Measurements from ENCODE around the gene ADGRG3.
"Not testable (repeated sequence)": the region's sequence is repeated elsewhere in the genome, so short reads cannot be mapped to it uniquely, and the experiment has no call there.

ADGRG3 gene

DNA sequence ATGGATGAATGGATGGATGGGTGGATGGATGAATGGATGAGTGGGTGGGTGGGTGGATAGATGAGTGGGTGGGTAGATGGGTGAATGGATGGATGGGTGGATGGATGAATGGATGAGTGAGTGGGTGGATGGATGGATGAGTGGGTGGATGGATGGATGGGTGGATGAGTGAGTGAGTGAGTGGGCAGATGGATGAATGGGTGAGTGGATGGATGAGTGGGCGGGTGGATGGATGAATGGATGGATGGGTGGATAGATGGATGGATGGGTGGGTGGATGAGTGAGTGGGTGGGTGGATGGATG is 61.0 kb downstream of the ADGRG3 start:
- no peaks in the 10 kb centered on the region for H3F3A ChIP-seq (ENCODE audit: low read depth)
- H3K27me3 ChIP-seq (ENCODE audit: insufficient read depth, low read length, poor library complexity, severe bottlenecking) = no peaks in the 10 kb centered on the region
- no peak overlapping the region for H3K4me2 ChIP-seq (ENCODE audit: low read depth, low read length, poor library complexity, severe bottlenecking)
- H2AFZ ChIP-seq (ENCODE audit: low read length) = no peak overlapping the region
- no peaks in the 10 kb centered on the region for H4K20me1 ChIP-seq (ENCODE audit: insufficient read depth, low read length, poor library complexity, severe bottlenecking)
- H3K9me2 ChIP-seq (replicated peaks; ENCODE audit: low read depth, low read length) = no peaks in the 10 kb centered on the region
- no peak overlapping the region for H3K9ac ChIP-seq (ENCODE audit: low read depth, low read length, poor library complexity, severe bottlenecking)
- no peak overlapping the region for H3K4me3 ChIP-seq (ENCODE audit: low read length, poor library complexity, severe bottlenecking)
- H3K4me1 ChIP-seq (ENCODE audit: insufficient read depth, low read length, poor library complexity, severe bottlenecking) = peaks cover 2% of the 10 kb centered on the region
- no peaks in the 10 kb centered on the region for H3K36me3 ChIP-seq (ENCODE audit: insufficient read depth, low read length)
- TF ChIP-seq CTCF (conservative IDR thresholded peaks at IDR 0.05; ENCODE audit: low read length) (no peak), EZH2phosphoT487 (IDR thresholded peaks at IDR 0.05; ENCODE audit: borderline replicate concordance) (no peak)
- H3K79me2 ChIP-seq (ENCODE audit: insufficient read depth, low read length) = no peaks in the 10 kb centered on the region
- no peaks in the 10 kb centered on the region for H3K9me3 ChIP-seq (ENCODE audit: insufficient read depth, low read depth, low read length)

DNA sequence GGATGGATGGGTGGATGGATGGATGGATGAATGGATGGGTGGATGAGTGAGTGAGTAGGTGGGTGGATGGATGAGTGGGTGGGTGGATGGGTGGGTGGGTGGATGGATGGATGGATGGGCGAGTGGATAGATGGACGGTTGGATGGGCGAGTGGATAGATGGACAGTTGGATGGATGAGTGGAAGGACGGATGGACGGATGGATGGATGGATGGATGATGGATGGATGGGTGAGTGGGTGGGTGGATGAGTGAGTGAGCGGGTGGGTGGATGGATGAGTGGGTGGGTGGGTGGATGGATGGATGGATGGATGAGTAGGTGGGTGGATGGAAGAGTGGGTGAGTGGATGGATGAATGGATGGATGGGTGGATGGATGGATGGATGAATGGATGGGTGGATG is 61.7 kb downstream of the ADGRG3 start:
- not testable (repeated sequence) for H3K9me2 ChIP-seq (replicated peaks; ENCODE audit: low read depth, low read length); H3K36me3 ChIP-seq (ENCODE audit: insufficient read depth, low read length); H4K20me1 ChIP-seq (ENCODE audit: insufficient read depth, low read length, poor library complexity, severe bottlenecking); H3K4me2 ChIP-seq (ENCODE audit: low read depth, low read length, poor library complexity, severe bottlenecking); H3K27me3 ChIP-seq (ENCODE audit: insufficient read depth, low read length, poor library complexity, severe bottlenecking); H3K9me3 ChIP-seq (ENCODE audit: insufficient read depth, low read depth, low read length); H3K79me2 ChIP-seq (ENCODE audit: insufficient read depth, low read length); H3K9ac ChIP-seq (ENCODE audit: low read depth, low read length, poor library complexity, severe bottlenecking); H2AFZ ChIP-seq (ENCODE audit: low read length); H3K4me1 ChIP-seq (ENCODE audit: insufficient read depth, low read length, poor library complexity, severe bottlenecking); H3K4me3 ChIP-seq (ENCODE audit: low read length, poor library complexity, severe bottlenecking); H3F3A ChIP-seq (ENCODE audit: low read depth)

DNA sequence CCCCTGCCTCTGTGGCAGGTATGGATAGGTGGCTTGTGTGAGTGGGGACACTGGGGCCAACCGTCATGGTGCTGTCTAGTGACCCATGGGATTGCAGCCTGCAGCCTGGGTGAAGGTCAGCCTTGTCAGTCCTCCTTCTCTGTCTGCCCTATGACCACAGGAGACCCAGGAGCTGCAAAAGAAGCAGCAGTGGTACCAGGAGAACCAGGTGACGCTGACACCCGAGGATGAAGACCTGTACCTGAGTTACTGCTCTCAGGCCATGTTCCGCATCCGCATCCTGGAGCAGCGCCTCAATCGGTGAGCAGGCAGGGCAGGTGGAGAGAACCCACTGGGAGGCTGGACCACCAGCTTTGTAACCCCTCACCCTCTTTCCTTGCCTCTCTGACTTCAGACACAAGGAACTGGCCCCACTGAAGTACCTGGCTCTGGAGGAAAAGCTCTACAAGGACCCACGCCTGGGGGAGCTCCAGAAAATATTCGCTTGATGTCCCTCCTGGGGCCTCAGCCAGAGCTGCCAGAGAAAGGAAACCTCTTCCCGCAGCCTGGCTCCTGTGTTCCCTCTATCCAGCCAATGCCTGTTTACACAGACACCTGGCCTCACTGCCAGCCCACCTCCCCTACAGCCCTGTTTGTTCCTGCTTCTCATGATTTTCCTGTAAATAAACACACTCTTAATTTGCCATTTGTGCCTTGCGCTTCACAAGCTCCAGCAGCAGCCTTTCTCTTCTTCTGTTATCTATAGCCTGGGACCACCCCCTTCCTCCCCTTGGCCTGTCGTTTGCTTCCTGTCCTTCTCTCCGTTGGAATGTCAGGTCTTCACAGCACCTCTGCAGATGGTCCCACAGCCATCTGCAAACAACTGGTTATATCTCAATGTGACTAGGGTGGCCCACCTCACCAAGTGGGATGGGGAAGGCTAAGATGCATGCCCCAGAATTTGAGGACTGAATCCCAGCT is 62.9 kb downstream of the ADGRG3 start:
- Histone ChIP-seq H3K9me2 (replicated peaks; ENCODE audit: low read depth, low read length) (no peaks in the 10 kb centered on the region), H2AFZ (ENCODE audit: low read length) (no peak overlapping the region), H3K9me3 (ENCODE audit: insufficient read depth, low read depth, low read length) (no peaks in the 10 kb centered on the region), H3K4me2 (ENCODE audit: low read depth, low read length, poor library complexity, severe bottlenecking) (no peak overlapping the region), H3K36me3 (ENCODE audit: insufficient read depth, low read length) (no peaks in the 10 kb centered on the region), H3K4me3 (ENCODE audit: low read length, poor library complexity, severe bottlenecking) (no peak overlapping the region), H3K79me2 (ENCODE audit: insufficient read depth, low read length) (peaks cover 1% of the 10 kb centered on the region; the same call in 1 of the 2 replicates), H3K27me3 (ENCODE audit: insufficient read depth, low read length, poor library complexity, severe bottlenecking) (no peaks in the 10 kb centered on the region), H3K4me1 (ENCODE audit: insufficient read depth, low read length, poor library complexity, severe bottlenecking) (peaks cover 4% of the 10 kb centered on the region), H3K9ac (ENCODE audit: low read depth, low read length, poor library complexity, severe bottlenecking) (no peak overlapping the region), H4K20me1 (ENCODE audit: insufficient read depth, low read length, poor library complexity, severe bottlenecking) (no peaks in the 10 kb centered on the region), H3F3A (ENCODE audit: low read depth) (no peaks in the 10 kb centered on the region)
- TF ChIP-seq CTCF (conservative IDR thresholded peaks at IDR 0.05; ENCODE audit: low read length) (no peak), EZH2phosphoT487 (IDR thresholded peaks at IDR 0.05; ENCODE audit: borderline replicate concordance) (no peak)

- H2AFZ ChIP-seq (ENCODE audit: low read length) = no peak overlapping the region
- H3K9me3 ChIP-seq (ENCODE audit: insufficient read depth, low read depth, low read length) = no peaks in the 10 kb centered on the region
- H3K9me2 ChIP-seq (replicated peaks; ENCODE audit: low read depth, low read length) = no peaks in the 10 kb centered on the region
- H3F3A ChIP-seq (ENCODE audit: low read depth) = no peaks in the 10 kb centered on the region
- H4K20me1 ChIP-seq (ENCODE audit: insufficient read depth, low read length, poor library complexity, severe bottlenecking) = no peaks in the 10 kb centered on the region
- no peaks in the 10 kb centered on the region for H3K36me3 ChIP-seq (ENCODE audit: insufficient read depth, low read length)
- no peak overlapping the region for H3K9ac ChIP-seq (ENCODE audit: low read depth, low read length, poor library complexity, severe bottlenecking)
- H3K27me3 ChIP-seq (ENCODE audit: insufficient read depth, low read length, poor library complexity, severe bottlenecking) = no peaks in the 10 kb centered on the region
- H3K4me1 ChIP-seq (ENCODE audit: insufficient read depth, low read length, poor library complexity, severe bottlenecking) = peaks cover 9% of the 10 kb centered on the region
- H3K4me3 ChIP-seq (ENCODE audit: low read length, poor library complexity, severe bottlenecking) = no peak overlapping the region
- TF ChIP-seq CTCF (conservative IDR thresholded peaks at IDR 0.05; ENCODE audit: low read length) = no peak
- no peak for TF ChIP-seq EZH2phosphoT487 (IDR thresholded peaks at IDR 0.05; ENCODE audit: borderline replicate concordance)
- no peak overlapping the region for H3K4me2 ChIP-seq (ENCODE audit: low read depth, low read length, poor library complexity, severe bottlenecking)
- H3K79me2 ChIP-seq (ENCODE audit: insufficient read depth, low read length) = peaks cover 11% of the 10 kb centered on the region; the same call in 1 of the 2 replicates
These were observed 63.9 kb downstream of the ADGRG3 start for GRCh38 chr16:57732037-57732436.

Data from Loucy (cell line).